Frontal cortex (tissue), 1 donor: Measurements from ENCODE around the gene C1orf226. TPM values are rescaled to one million over a fixed set of nuclear protein-coding genes. Genes with fewer than 3 reads are reported as not detected.

ENCODE experiments used
- small RNA-seq: library from RNA; depleted of rRNA; stranded (forward); fragments of <200 nt; gene quantifications from one replicate; pipeline ENCODE3, GENCODE V24; 2014
- total RNA-seq: library from RNA; depleted of rRNA; stranded (reverse); fragments of >200 nt; gene quantifications from one replicate; pipeline ENCODE4 v1.2.3, GENCODE V29; 2014

C1orf226 gene
- total RNA-seq, 1 donor from 2014 or later: 0.82 TPM

Small RNAs within 50 kb of the gene (small RNA-seq; reads per million reads assigned to genes)
- gene MIR556: 0.48 reads per million, percentile 37 among the genes with 10 or more reads in this experiment
- not detected for gene RNA5SP61

Other genes with a start within 250 kb of the C1orf226 start
- not detected for gene SPATA46, start 4.9 kb upstream of the C1orf226 start, total RNA-seq
- not detected for gene SH2D1B, start 30.4 kb downstream of the C1orf226 start, total RNA-seq
- 38.3 TPM for gene UHMK1, start 116.1 kb downstream of the C1orf226 start, total RNA-seq
- gene UAP1, start 180.0 kb downstream of the C1orf226 start, total RNA-seq: 43.6 TPM